IPS-15b (cell line): ENCODE measurements around the gene ANKS4B.

Experiments used
- H3K27me3 ChIP-seq: one replicate; pipeline ENCODE4 v1.6.1; 2013; ENCODE audit warnings: low read length; ENCODE audit not compliant: control insufficient read depth, insufficient read depth
- H3K36me3 ChIP-seq: one replicate; pipeline ENCODE4 v1.6.1; 2013; ENCODE audit warnings: low read length; ENCODE audit not compliant: control insufficient read depth, insufficient read depth
- H3K4me1 ChIP-seq: one replicate; pipeline ENCODE4 v1.6.1; 2013; ENCODE audit warnings: mild to moderate bottlenecking, low read length; ENCODE audit not compliant: control insufficient read depth, insufficient read depth
- H3K4me3 ChIP-seq: one replicate; pipeline ENCODE4 v1.5.1; 2013; ENCODE audit warnings: low read depth, low read length
- H3K9ac ChIP-seq: one replicate; pipeline ENCODE4 v1.6.1; 2013; ENCODE audit warnings: low read depth, mild to moderate bottlenecking, low read length
- H3K9me3 ChIP-seq: one replicate; pipeline ENCODE4 v1.6.1; 2013; ENCODE audit warnings: mild to moderate bottlenecking, low read length; ENCODE audit not compliant: control insufficient read depth, insufficient read depth

ANKS4B gene

GRCh38 chr16:21222495-21223337 is 10.8 kb upstream of the ANKS4B start:
- Histone ChIP-seq H3K4me3 (no peak overlapping the region), H3K36me3 (no peaks in the 10 kb centered on the region), H3K27me3 (peaks cover 3% of the 10 kb centered on the region), H3K4me1 (peaks cover 19% of the 10 kb centered on the region), H3K9ac (no peak overlapping the region), H3K9me3 (no peaks in the 10 kb centered on the region)

- Histone ChIP-seq H3K27me3 (peaks cover 3% of the 10 kb centered on the region), H3K9ac (no peak overlapping the region), H3K36me3 (no peaks in the 10 kb centered on the region), H3K4me1 (peaks cover 19% of the 10 kb centered on the region), H3K9me3 (no peaks in the 10 kb centered on the region), H3K4me3 (no peak overlapping the region)
Observed at GRCh38 chr16:21223787-21224186, 9.7 kb upstream of the ANKS4B start.

DNA sequence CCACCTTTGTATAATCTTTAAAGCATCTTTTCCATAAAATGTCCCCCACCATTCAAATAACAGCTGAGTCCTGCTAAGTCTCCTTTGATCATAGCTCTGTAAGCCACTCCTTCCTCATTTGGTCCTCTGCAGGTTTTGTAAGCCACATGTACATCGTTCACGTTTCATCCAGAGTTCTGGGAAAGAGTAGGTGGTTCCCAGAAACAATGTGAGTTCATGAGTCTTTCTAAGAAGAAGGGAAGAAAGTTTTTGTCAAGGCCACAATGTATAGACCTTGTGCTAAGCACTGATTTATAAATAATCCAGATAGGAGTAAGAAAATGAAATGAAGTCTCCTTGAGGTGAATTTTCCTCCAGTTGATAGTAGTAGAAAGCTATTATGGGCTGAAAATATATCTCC is 8.7 kb upstream of the ANKS4B start:
- H3K4me1 ChIP-seq, result peaks cover 19% of the 10 kb centered on the region
- no peak overlapping the region for H3K4me3 ChIP-seq
- H3K27me3 ChIP-seq, result peaks cover 3% of the 10 kb centered on the region
- H3K9me3 ChIP-seq, result no peaks in the 10 kb centered on the region
- H3K9ac ChIP-seq, result no peak overlapping the region
- no peaks in the 10 kb centered on the region for H3K36me3 ChIP-seq

DNA sequence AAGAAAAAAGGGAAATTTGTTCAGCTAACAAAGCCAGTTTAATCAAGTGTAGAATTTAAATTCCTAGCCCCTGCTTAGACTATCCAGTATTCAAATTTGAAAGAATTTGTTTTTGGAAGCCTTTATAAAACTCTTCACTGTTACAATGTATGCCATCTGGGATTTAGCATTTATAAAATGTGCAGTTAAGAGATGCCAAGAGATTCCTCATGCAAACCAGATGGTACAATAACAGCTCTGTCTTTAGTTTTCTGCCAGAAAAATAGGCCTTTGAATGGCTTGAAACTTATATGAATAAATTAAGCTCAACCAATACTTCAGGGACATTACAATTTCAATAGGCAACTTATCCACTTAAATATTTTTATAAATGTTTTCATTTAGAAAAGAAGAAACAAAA is 6.8 kb upstream of the ANKS4B start:
- Histone ChIP-seq H3K36me3 (no peaks in the 10 kb centered on the region), H3K9ac (no peak overlapping the region), H3K4me3 (no peak overlapping the region), H3K9me3 (no peaks in the 10 kb centered on the region), H3K27me3 (no peaks in the 10 kb centered on the region), H3K4me1 (peaks cover 13% of the 10 kb centered on the region)

GRCh38 chr16:21227866-21228265 is 5.6 kb upstream of the ANKS4B start:
- no peaks in the 10 kb centered on the region for H3K27me3 ChIP-seq
- H3K4me1 ChIP-seq, result peaks cover 8% of the 10 kb centered on the region
- no peak overlapping the region for H3K9ac ChIP-seq
- H3K9me3 ChIP-seq, result no peaks in the 10 kb centered on the region
- no peak overlapping the region for H3K4me3 ChIP-seq
- no peaks in the 10 kb centered on the region for H3K36me3 ChIP-seq

DNA sequence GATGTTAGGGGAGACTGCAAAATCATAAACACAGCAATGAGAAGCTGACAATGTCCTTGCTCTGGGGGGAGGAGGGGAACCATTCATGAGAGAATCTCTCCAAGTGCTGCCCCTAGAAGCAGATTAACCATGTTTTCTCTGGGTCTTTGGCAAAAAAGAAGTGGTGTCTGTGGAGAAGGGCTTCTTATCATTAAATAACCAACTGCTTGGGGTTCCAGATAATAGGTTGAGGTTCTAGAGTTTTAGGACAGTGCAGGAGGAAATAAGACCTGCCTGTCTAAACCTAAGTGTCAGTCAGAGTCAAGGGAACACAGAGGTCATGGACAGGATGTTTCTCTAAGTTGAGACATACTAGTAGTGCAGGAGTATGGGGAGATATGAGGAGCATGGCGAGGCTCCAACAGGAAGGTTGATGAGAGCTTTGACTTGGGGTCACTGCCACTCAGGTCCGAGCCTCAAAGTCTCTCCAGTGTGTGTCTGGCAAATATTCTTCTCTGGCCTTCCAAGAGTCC is 5.1 kb upstream of the ANKS4B start:
- H3K4me1 ChIP-seq, result peaks cover 5% of the 10 kb centered on the region
- H3K9me3 ChIP-seq, result no peaks in the 10 kb centered on the region
- H3K9ac ChIP-seq, result no peak overlapping the region
- H3K4me3 ChIP-seq, result no peak overlapping the region
- H3K36me3 ChIP-seq, result no peaks in the 10 kb centered on the region
- H3K27me3 ChIP-seq, result no peaks in the 10 kb centered on the region

DNA sequence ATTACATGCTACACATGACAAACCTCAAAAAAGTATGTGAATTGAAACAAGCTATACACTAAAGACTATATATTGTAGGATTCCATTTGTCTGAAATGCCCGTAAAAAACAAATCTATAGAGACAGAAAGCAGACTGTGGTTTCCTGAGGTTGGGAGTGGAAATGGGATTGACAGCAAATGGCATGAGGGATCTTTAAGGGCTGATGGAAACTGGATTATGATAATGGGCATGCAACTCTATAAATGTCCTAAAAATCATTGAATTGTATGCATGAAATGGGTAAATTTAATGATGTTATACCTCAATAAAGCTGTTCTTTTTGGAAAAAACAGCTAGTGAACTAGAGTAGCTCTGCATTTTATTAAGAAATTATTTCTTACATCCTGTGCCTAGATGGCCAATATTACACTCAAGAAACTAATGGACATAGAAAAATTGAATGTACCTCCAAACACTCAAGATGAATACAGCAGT is 416 bp upstream of the ANKS4B start:
- no peaks in the 10 kb centered on the region for H3K4me1 ChIP-seq
- no peak overlapping the region for H3K4me3 ChIP-seq
- H3K9me3 ChIP-seq, result no peaks in the 10 kb centered on the region
- H3K9ac ChIP-seq, result no peak overlapping the region
- H3K27me3 ChIP-seq, result no peaks in the 10 kb centered on the region
- no peaks in the 10 kb centered on the region for H3K36me3 ChIP-seq

GRCh38 chr16:21235199-21235585 is 1.7 kb downstream of the ANKS4B start:
- H3K9me3 ChIP-seq, result no peaks in the 10 kb centered on the region
- no peaks in the 10 kb centered on the region for H3K36me3 ChIP-seq
- no peaks in the 10 kb centered on the region for H3K27me3 ChIP-seq
- no peak overlapping the region for H3K4me3 ChIP-seq
- no peak overlapping the region for H3K9ac ChIP-seq
- no peaks in the 10 kb centered on the region for H3K4me1 ChIP-seq

DNA sequence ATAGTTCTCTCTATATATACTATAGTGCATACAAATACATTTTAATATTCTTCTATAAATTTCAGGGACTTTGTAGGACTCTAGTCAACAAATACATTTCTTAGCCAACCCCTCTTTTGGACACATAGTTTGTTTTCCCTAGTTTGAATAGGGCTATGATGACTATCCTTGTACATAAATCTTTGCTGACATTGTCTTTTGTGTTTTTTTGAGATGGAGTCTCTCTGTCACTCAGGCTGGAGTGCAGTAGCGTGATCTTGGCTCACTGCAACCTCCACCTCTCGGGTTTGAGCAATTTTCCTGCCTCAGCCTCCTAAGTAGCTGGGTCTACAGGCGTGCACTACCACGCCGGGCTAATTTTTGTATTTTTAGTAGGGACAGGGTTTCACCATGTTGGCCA is 3.3 kb downstream of the ANKS4B start:
- no peak overlapping the region for H3K4me3 ChIP-seq
- H3K27me3 ChIP-seq, result no peaks in the 10 kb centered on the region
- H3K36me3 ChIP-seq, result no peaks in the 10 kb centered on the region
- H3K4me1 ChIP-seq, result no peaks in the 10 kb centered on the region
- H3K9ac ChIP-seq, result no peak overlapping the region
- H3K9me3 ChIP-seq, result no peaks in the 10 kb centered on the region

- Histone ChIP-seq H3K4me3 (no peak overlapping the region), H3K9me3 (no peaks in the 10 kb centered on the region), H3K27me3 (no peaks in the 10 kb centered on the region), H3K36me3 (no peaks in the 10 kb centered on the region), H3K9ac (no peak overlapping the region), H3K4me1 (no peaks in the 10 kb centered on the region)
Observed at GRCh38 chr16:21239646-21240045, 6.1 kb downstream of the ANKS4B start.

DNA sequence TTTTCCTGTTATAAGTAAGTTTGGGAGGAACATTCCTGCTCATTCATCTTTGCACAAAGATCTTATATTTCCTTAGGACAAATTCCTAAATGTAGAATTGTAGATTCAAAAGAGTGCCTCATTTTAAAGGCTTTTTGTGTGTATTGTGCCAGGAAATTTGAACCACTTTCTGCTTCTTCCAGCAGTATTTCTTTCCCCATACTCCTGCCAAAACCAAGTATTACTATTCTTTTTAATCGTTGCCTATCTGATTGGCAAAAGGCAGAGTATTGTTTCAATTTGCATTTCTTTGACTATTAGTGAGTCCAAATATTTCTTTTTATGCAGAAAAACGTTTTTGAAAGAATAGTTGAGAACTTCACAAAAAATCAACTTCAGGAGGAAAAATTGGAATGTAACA is 9.3 kb downstream of the ANKS4B start:
- Histone ChIP-seq H3K9me3 (no peaks in the 10 kb centered on the region), H3K27me3 (no peaks in the 10 kb centered on the region), H3K9ac (no peak overlapping the region), H3K4me3 (no peak overlapping the region), H3K36me3 (no peaks in the 10 kb centered on the region), H3K4me1 (no peaks in the 10 kb centered on the region)

DNA sequence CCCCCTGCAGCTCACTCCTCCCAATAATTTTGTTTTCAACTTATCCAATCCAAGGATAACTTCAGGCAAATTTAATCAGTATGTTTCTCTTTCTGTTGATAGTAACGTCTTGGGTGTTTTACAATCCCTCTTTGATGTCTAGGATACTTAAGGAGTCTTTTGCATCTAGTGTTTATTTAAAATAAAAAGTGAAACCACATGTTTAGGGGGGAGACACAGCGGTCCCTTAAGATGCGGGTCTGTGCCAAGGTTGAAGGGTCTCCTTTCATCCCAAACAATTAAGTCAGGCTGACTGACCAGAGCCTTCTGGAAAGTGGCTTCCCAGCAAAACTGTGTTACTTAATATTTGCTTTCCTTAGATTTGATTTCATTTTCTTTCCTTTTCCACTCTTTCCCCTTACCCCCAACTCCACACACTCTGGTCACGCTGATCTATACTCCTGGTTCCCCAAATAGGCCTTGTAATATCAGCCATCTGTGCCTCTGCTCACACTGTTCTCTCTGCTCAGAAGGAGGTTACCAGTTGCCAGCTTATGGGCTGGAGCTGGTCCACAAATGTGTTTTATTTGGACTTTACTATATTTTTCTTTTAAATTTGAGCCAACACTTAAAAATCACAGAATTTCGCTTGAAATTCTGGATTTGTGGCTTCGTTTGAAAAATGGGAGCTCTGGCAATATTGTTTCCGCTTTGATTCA is 11.2 kb downstream of the ANKS4B start:
- H3K9me3 ChIP-seq, result no peaks in the 10 kb centered on the region
- no peaks in the 10 kb centered on the region for H3K27me3 ChIP-seq
- no peak overlapping the region for H3K9ac ChIP-seq
- H3K36me3 ChIP-seq, result no peaks in the 10 kb centered on the region
- no peak overlapping the region for H3K4me3 ChIP-seq
- no peaks in the 10 kb centered on the region for H3K4me1 ChIP-seq
